Subcutaneous abdominal adipose tissue (tissue), 5 donors: ENCODE results near the gene SHISAL1.

Experiments
- H3K27ac ChIP-seq: one replicate; pipeline ENCODE4 v1.7.0; 2013; ENCODE audit warnings: low read depth, mild to moderate bottlenecking, inconsistent platforms, low read length, moderate library complexity
- H3K27me3 ChIP-seq, 5 donors: one replicate each; pipeline ENCODE4 v1.7.0; 2013; ENCODE audit warnings: low read length in 5 of 5, inconsistent platforms in 1 of 5; ENCODE audit not compliant: control insufficient read depth in 5 of 5, insufficient read depth in 4 of 5
- H3K36me3 ChIP-seq, 5 donors: one replicate each; pipeline ENCODE4 v1.7.0; 2013; ENCODE audit warnings: low read length in 5 of 5; ENCODE audit not compliant: control insufficient read depth in 5 of 5, insufficient read depth in 5 of 5
- H3K4me1 ChIP-seq, 5 donors: one replicate each; pipeline ENCODE4 v1.7.0; 2013; ENCODE audit warnings: low read length in 5 of 5, mild to moderate bottlenecking in 3 of 5, moderate library complexity in 1 of 5; ENCODE audit not compliant: control insufficient read depth in 5 of 5, insufficient read depth in 5 of 5
- H3K4me3 ChIP-seq, 5 donors: one replicate each; pipeline ENCODE4 v1.7.0; 2013; ENCODE audit warnings: low read length in 5 of 5, low read depth in 1 of 5
- H3K9ac ChIP-seq, 5 donors: one replicate each; pipeline ENCODE4 v1.7.0; 2013; ENCODE audit warnings: low read length in 5 of 5, mild to moderate bottlenecking in 4 of 5, moderate library complexity in 3 of 5
- H3K9me3 ChIP-seq, 5 donors: one replicate each; pipeline ENCODE4 v1.7.0; 2013; ENCODE audit warnings: low read length in 5 of 5; ENCODE audit not compliant: control insufficient read depth in 5 of 5
- donor health status: healthy.
- donor health status: healthy.
- donor health status: healthy.
- donor health status: healthy.
- donor health status: healthy.

The SHISAL1 gene

DNA sequence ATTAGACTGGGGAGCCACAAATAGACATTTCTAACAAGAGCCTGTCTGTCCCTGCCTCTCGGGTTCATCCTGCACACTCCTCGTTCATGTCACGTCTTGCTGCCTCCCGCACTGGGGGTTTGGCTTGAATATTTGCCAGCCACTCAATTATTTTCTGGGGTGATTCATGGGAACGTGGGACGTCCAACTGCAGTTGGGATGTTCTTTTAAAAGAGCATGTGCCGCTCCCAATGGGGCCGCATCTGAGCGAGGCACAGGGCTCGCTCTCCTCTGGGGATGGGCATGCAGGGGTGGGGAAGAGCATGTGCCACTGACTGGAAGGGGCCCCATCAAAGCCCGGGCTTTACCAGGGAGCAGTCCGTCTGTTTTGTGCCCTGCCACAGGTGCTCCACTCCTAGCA lies 88.6 kb downstream of the SHISAL1 start:
- Histone ChIP-seq H3K27ac (no peak overlapping the region), H3K4me3 (no peak overlapping the region), H3K9ac (no peak overlapping the region), H3K9me3 (peaks cover 4 to 21% (median 14%) of the 10 kb centered on the region in 5 donors), H3K27me3 (peaks cover 0 to 19% (median 4%) of the 10 kb centered on the region in 5 donors), H3K36me3 (no peaks in the 10 kb centered on the region), H3K4me1 (no peaks in the 10 kb centered on the region)

DNA sequence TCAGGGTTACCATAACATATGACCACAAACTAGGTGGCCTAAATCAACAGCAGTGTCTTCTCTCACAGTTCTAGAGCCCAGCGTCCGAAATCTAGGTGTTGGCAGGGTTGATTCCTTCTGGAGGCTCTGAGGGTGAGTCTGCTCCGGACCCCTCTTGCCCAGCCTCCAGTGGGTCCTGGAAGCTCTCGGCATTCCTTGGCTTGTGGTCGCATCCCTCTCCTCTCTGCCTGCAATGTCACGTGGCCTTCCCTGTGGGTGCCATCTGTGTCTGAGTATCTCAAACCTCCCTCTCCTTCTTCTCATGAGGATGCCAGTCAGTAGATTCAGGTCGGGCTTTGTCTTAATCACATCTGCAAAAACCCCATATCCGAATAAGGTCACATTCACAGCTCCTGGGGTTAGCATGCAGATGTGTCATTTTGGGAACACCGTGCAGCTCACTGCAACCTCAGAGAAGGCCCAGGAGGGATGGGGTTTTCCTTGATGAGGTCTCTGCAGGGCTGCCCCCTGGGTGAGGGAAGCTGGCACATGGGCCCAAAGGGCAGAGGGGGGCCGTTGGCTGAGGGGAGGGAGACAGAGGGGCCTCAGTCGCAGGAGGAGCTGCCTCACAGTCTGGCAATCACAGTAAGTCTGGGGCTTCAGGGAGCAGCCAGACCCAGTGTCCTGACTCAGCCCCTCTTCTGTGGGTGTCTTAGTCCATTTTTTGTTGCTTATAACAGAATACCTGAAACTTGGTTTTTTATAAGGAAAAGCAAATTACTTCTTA lies 90.9 kb downstream of the SHISAL1 start:
- H3K27ac ChIP-seq: no peak overlapping the region
- no peak overlapping the region for H3K9ac ChIP-seq

DNA sequence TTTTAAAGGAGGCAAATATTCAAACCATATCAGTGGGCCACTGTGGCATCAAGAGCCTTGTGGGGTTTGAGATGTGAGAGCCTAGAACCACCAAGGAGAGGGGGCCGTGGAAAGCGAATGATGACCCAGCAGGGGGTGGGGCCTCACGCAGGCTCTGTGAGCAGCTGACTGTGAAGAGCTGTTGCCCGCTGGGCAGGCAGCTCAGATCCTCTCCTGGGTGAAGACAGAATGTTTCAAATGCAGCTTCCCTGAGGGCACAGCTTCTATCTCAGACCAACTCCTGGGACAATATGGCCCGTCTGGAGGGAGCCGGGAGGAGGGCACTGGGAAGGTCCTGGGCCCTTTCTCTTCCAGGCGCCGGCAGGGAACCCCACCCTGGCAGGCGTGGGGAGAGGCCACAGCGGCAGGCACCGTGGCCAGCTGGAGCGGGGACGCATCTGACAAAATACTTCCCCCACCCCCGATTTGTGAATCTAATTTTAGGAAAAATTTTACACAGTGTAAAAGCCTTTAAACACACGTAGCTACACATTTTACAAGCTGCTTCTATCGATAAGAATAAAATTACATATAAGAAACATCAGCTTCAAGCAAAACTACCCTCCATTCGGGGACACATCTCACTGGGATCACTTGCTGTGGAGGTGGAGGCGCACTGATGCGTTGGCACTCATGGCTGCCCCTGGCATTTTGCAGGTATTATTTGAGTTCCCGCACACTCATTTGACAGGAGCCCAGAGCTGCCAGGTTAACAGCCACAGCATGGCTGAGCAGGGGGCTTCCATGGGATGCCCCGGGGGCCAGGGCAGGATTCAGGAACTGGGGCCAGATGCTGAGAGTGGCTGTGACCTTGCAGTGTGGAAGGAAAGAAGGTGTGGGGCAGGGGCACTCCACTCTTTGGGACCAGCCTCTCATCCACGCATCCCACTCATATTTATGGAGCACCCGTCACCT lies 91.7 kb downstream of the SHISAL1 start:
- no peaks in the 10 kb centered on the region for H3K4me1 ChIP-seq
- H3K27ac ChIP-seq: no peak overlapping the region
- no peaks in the 10 kb centered on the region for H3K36me3 ChIP-seq
- peaks cover 3 to 18% (median 5%) of the 10 kb centered on the region in 5 donors for H3K27me3 ChIP-seq
- no peak overlapping the region for H3K9ac ChIP-seq
- H3K9me3 ChIP-seq: peaks cover 0 to 8% (median 6%) of the 10 kb centered on the region in 5 donors
- no peak overlapping the region for H3K4me3 ChIP-seq

More for the DNA sequence above, 90.9 kb downstream of the SHISAL1 start:
- no peak overlapping the region for H3K4me3 ChIP-seq
- peaks cover 4 to 21% (median 8%) of the 10 kb centered on the region in 5 donors for H3K27me3 ChIP-seq
- H3K9me3 ChIP-seq: peaks cover 0 to 6% (median 6%) of the 10 kb centered on the region in 5 donors
- H3K4me1 ChIP-seq: no peaks in the 10 kb centered on the region
- H3K36me3 ChIP-seq: no peaks in the 10 kb centered on the region

DNA sequence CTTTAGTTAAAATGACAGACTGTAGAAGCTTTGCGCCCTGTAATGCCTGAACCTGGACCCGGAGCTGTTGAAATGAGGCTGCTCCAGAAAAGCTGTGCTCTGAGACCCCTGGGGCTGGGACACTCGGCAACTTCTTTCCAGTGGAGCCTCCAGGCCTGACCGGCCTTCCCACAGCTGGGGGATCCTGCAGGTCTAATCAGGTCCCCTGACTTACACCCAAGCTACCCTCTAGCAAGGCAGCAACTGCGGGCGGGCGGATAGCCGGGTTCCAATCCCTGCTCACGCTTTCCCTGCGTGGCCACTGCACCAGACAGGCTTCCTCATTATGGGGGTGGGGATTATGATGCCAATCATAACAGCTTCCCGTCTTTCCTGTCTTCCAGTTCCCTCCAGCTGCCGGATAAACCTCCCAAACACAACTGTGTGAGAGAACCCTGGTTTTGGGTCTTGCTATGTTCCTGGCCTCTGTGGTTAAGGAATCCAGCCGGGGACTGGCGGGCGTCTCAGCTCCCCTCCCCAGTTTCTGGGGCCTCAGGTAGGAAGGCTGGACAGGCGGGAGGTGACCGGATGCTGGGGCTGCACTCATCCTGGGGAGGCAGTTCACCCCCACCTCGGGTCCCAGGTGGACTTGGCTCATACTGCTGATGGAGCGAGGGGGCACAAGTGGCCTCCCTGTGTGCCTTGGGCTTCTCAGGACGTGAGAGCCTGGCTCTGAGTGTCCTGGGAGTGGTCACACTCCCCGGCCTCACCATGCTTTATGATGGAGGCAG lies 93.5 kb downstream of the SHISAL1 start:
- Histone ChIP-seq H3K4me3 (no peak overlapping the region), H3K9ac (no peak overlapping the region), H3K4me1 (no peaks in the 10 kb centered on the region), H3K27me3 (peaks cover 0 to 11% (median 5%) of the 10 kb centered on the region in 5 donors), H3K9me3 (peaks cover 3 to 22% (median 16%) of the 10 kb centered on the region in 5 donors), H3K36me3 (no peaks in the 10 kb centered on the region), H3K27ac (no peak overlapping the region)

DNA sequence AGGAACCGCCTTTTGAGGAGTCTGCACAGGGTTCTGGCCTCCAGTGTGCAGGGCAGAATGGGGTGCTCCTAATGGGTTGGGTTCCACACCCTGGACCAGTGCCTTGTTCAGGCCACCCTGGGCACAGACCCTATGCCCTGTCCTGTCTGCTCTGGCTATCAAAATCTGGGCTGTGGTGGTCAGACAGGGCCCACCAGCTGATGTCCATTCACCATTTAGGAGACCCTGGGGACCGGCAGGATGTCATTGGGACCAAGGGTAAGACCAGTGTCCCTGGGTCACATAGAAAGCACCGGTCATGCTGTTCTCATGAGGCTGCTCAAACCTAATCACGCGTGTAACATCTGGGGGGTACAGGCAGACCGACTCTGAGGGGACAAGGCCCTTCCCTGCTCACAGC lies 94.7 kb downstream of the SHISAL1 start:
- Histone ChIP-seq H3K4me1 (no peaks in the 10 kb centered on the region), H3K27ac (no peak overlapping the region), H3K36me3 (no peaks in the 10 kb centered on the region), H3K4me3 (no peak overlapping the region), H3K9ac (no peak overlapping the region), H3K9me3 (peaks cover 3 to 25% (median 16%) of the 10 kb centered on the region in 5 donors), H3K27me3 (peaks cover 0 to 11% (median 5%) of the 10 kb centered on the region in 5 donors)

DNA sequence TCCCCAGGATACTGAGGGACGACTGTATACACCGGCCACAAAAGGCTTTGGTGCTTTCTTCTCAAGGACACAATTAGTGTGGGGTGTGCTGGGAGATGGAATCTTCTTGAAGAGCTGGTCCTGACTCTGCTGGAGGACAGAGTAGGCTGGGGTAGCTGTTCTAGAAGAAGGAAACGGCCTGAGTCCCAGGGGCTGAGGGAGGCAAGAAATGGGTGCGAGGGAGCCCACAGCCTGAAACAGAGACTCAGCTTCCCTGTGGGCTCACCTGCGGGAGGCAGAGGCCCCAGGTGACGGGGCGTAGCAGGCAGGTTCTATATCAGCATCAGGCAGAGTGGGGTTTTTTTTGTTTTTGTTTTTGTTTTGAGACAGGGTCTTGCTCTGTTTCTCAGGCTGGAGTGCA lies 95.4 kb downstream of the SHISAL1 start:
- Histone ChIP-seq H3K27ac (no peak overlapping the region), H3K36me3 (no peaks in the 10 kb centered on the region), H3K4me1 (peaks cover 0 to 3% (median 0%) of the 10 kb centered on the region in 5 donors), H3K27me3 (peaks cover 0 to 11% (median 5%) of the 10 kb centered on the region in 5 donors), H3K4me3 (no peak overlapping the region), H3K9me3 (peaks cover 3 to 25% (median 16%) of the 10 kb centered on the region in 5 donors), H3K9ac (no peak overlapping the region)

DNA sequence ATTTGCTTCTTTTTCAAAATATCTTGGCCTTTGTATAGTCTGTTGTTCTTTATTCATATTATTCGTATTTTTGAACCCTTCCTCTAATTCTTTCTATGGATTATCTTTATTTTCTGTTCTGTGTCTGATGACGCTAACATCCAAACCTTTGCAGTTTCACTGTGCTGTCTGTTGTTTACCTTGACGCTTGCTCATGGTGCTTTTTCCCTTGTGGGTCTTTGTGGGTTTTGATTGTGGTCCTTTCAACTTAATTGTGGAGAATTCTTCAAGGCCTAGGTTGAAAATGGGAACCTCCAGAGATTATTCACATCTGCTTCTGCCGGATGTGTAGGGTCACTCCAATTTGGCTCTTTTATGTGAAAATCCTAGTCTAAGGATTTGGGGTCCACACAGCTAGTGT lies 97.5 kb downstream of the SHISAL1 start:
- Histone ChIP-seq H3K36me3 (no peaks in the 10 kb centered on the region), H3K4me3 (no peak overlapping the region), H3K4me1 (peaks cover 0 to 6% (median 0%) of the 10 kb centered on the region in 5 donors), H3K27me3 (peaks cover 3 to 11% (median 5%) of the 10 kb centered on the region in 5 donors), H3K9me3 (peaks cover 3 to 19% (median 11%) of the 10 kb centered on the region in 5 donors), H3K27ac (no peak overlapping the region), H3K9ac (no peak overlapping the region)

DNA sequence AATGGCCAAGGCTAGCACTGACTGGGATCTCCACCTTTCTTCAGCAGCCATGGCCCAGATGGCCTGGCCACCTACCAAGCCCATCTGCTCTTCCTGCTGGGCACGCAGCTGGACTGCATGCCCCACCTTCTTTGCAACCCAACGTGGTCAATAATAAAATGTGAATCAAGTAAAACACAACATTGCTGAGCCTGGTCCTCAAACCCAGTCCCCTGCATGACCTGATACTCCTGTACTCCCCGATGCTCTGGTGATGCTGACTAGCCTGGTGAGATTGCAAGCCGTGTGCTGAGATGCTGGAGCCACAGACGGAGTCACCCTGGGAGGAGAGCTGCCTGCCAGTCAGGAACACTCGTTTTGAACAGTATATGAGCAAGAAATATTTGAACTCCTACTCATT lies 98.0 kb downstream of the SHISAL1 start:
- Histone ChIP-seq H3K4me3 (no peak overlapping the region), H3K4me1 (peaks cover 0 to 6% (median 0%) of the 10 kb centered on the region in 5 donors), H3K9ac (no peak overlapping the region), H3K36me3 (no peaks in the 10 kb centered on the region), H3K27ac (no peak overlapping the region), H3K9me3 (peaks cover 7 to 25% (median 15%) of the 10 kb centered on the region in 5 donors), H3K27me3 (peaks cover 3 to 11% (median 5%) of the 10 kb centered on the region in 5 donors)

DNA sequence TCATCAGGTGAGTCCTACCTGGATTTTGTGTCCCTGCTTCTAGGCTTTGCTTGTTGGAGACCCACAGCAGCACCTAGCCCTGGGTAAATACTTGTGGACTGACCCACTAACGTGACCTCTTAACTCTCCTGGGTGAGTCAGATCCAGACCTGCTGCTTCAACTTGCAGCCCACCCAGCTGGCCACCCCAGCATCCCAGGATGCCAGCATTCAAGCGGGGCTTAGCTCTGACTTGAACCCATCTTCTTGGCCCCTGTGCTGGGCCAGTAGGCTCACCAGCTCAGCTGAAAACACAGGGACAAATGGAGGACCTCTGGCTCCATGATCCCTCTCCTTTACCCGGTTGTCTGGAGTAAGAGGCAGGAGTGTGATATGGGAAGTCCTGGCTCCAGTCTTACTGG lies 98.6 kb downstream of the SHISAL1 start:
- peaks cover 0 to 6% (median 0%) of the 10 kb centered on the region in 5 donors for H3K4me1 ChIP-seq
- no peak overlapping the region for H3K27ac ChIP-seq
- H3K36me3 ChIP-seq: no peaks in the 10 kb centered on the region
- peaks cover 7 to 30% (median 18%) of the 10 kb centered on the region in 5 donors for H3K9me3 ChIP-seq
- H3K4me3 ChIP-seq: no peak overlapping the region
- H3K27me3 ChIP-seq: peaks cover 3 to 10% (median 5%) of the 10 kb centered on the region in 5 donors
- H3K9ac ChIP-seq: no peak overlapping the region
